Mucosa of rectum (tissue), 2 donors: ENCODE measurements around the gene HAPLN1.
"Not testable (repeated sequence)": the region's sequence is repeated elsewhere in the genome, so short reads cannot be mapped to it uniquely, and the experiment has no call there.

Experiments used
- H3K27ac ChIP-seq, 2 donors: one replicate each; pipeline ENCODE4 v1.7.0; 2013; ENCODE audit warnings: inconsistent platforms in 2 of 2, low read depth in 2 of 2, low read length in 2 of 2
- H3K27me3 ChIP-seq, 2 donors: one replicate each; pipeline ENCODE4 v1.7.0; 2013; ENCODE audit warnings: low read length in 2 of 2; ENCODE audit not compliant: control insufficient read depth in 2 of 2, insufficient read depth in 2 of 2
- H3K36me3 ChIP-seq, 2 donors: one replicate each; pipeline ENCODE4 v1.7.0; 2013; ENCODE audit warnings: low read length in 2 of 2; ENCODE audit not compliant: control insufficient read depth in 2 of 2, insufficient read depth in 2 of 2
- H3K4me1 ChIP-seq, 2 donors: one replicate each; pipeline ENCODE4 v1.7.0; 2013; ENCODE audit warnings: low read length in 2 of 2, mild to moderate bottlenecking in 1 of 2; ENCODE audit not compliant: control insufficient read depth in 2 of 2, insufficient read depth in 2 of 2
- H3K4me3 ChIP-seq, 2 donors: one replicate each; pipeline ENCODE4 v1.7.0; 2013; ENCODE audit warnings: low read length in 2 of 2
- H3K9ac ChIP-seq, 2 donors: one replicate each; pipeline ENCODE4 v1.7.0; 2013; ENCODE audit warnings: low read length in 2 of 2, low read depth in 1 of 2, mild to moderate bottlenecking in 1 of 2
- H3K9me3 ChIP-seq, 2 donors: one replicate each; pipeline ENCODE4 v1.7.0; 2013; ENCODE audit warnings: low read length in 2 of 2; ENCODE audit not compliant: control insufficient read depth in 2 of 2
- donor health status: healthy.
- donor health status: Normal muscosa, but diverticular disease.

The HAPLN1 gene

GRCh38 chr5:83741571-83741970 lies 20.9 kb upstream of the HAPLN1 start:
- H3K9ac ChIP-seq = no peak overlapping the region
- H3K36me3 ChIP-seq = no peaks in the 10 kb centered on the region
- H3K27ac ChIP-seq = no peak overlapping the region
- H3K27me3 ChIP-seq = no peaks in the 10 kb centered on the region
- no peaks in the 10 kb centered on the region for H3K4me1 ChIP-seq
- H3K9me3 ChIP-seq = no peaks in the 10 kb centered on the region
- H3K4me3 ChIP-seq = no peak overlapping the region

GRCh38 chr5:83740741-83741140 lies 20.1 kb upstream of the HAPLN1 start:
- H3K27me3 ChIP-seq = no peaks in the 10 kb centered on the region
- H3K9ac ChIP-seq = no peak overlapping the region
- no peaks in the 10 kb centered on the region for H3K9me3 ChIP-seq
- no peak overlapping the region for H3K27ac ChIP-seq
- H3K4me3 ChIP-seq = no peak overlapping the region
- no peaks in the 10 kb centered on the region for H3K36me3 ChIP-seq
- no peaks in the 10 kb centered on the region for H3K4me1 ChIP-seq

GRCh38 chr5:83736169-83736568 lies 15.5 kb upstream of the HAPLN1 start:
- H3K27ac ChIP-seq, H3K9me3 ChIP-seq, H3K27me3 ChIP-seq, H3K4me1 ChIP-seq, H3K9ac ChIP-seq, H3K36me3 ChIP-seq, H3K4me3 ChIP-seq: not testable (repeated sequence)

GRCh38 chr5:83735058-83735457 lies 14.4 kb upstream of the HAPLN1 start:
- H3K4me1 ChIP-seq = not testable (repeated sequence)

GRCh38 chr5:83731638-83732037 lies 11.0 kb upstream of the HAPLN1 start:
- H3K27me3 ChIP-seq = no peaks in the 10 kb centered on the region
- no peaks in the 10 kb centered on the region for H3K36me3 ChIP-seq
- no peaks in the 10 kb centered on the region for H3K4me1 ChIP-seq
- no peak overlapping the region for H3K9ac ChIP-seq
- no peak overlapping the region for H3K27ac ChIP-seq
- H3K9me3 ChIP-seq = no peaks in the 10 kb centered on the region
- H3K4me3 ChIP-seq = no peak overlapping the region

More at GRCh38 chr5:83735058-83735457, 14.4 kb upstream of the HAPLN1 start:
- not testable (repeated sequence) for H3K27me3 ChIP-seq, H3K36me3 ChIP-seq, H3K27ac ChIP-seq, H3K4me3 ChIP-seq, H3K9ac ChIP-seq, H3K9me3 ChIP-seq

- Histone ChIP-seq H3K36me3 (no peaks in the 10 kb centered on the region), H3K4me3 (no peak overlapping the region), H3K9me3 (no peaks in the 10 kb centered on the region)
These were observed 8.7 kb upstream of the HAPLN1 start for GRCh38 chr5:83729362-83729761.

GRCh38 chr5:83726912-83727311 lies 6.3 kb upstream of the HAPLN1 start:
- no peak overlapping the region for H3K9ac ChIP-seq
- no peaks in the 10 kb centered on the region for H3K36me3 ChIP-seq
- H3K27ac ChIP-seq = no peak overlapping the region
- H3K4me3 ChIP-seq = no peak overlapping the region
- no peaks in the 10 kb centered on the region for H3K9me3 ChIP-seq
- peaks cover 0 to 12% of the 10 kb centered on the region in 2 donors for H3K4me1 ChIP-seq
- H3K27me3 ChIP-seq = no peaks in the 10 kb centered on the region

More at GRCh38 chr5:83729362-83729761, 8.7 kb upstream of the HAPLN1 start:
- Histone ChIP-seq H3K27ac (no peak overlapping the region), H3K4me1 (no peaks in the 10 kb centered on the region), H3K9ac (no peak overlapping the region), H3K27me3 (no peaks in the 10 kb centered on the region)

- H3K4me3 ChIP-seq = no peak overlapping the region
- peaks cover 5 to 18% of the 10 kb centered on the region in 2 donors for H3K4me1 ChIP-seq
- no peaks in the 10 kb centered on the region for H3K36me3 ChIP-seq
- H3K9ac ChIP-seq = no peak overlapping the region
- H3K9me3 ChIP-seq = no peaks in the 10 kb centered on the region
- H3K27ac ChIP-seq = no peak overlapping the region
- H3K27me3 ChIP-seq = peaks cover 5 to 6% of the 10 kb centered on the region in 2 donors
These were observed 4.3 kb upstream of the HAPLN1 start for GRCh38 chr5:83724935-83725334.

- H3K9ac ChIP-seq = no peak overlapping the region
- no peaks in the 10 kb centered on the region for H3K9me3 ChIP-seq
These were observed 3.3 kb upstream of the HAPLN1 start for GRCh38 chr5:83724001-83724400.

GRCh38 chr5:83723031-83723430 lies 2.4 kb upstream of the HAPLN1 start:
- Histone ChIP-seq H3K9ac (no peak overlapping the region), H3K4me1 (peaks cover 5 to 18% of the 10 kb centered on the region in 2 donors), H3K4me3 (no peak overlapping the region), H3K27ac (no peak overlapping the region), H3K9me3 (no peaks in the 10 kb centered on the region), H3K27me3 (peaks cover 5 to 6% of the 10 kb centered on the region in 2 donors), H3K36me3 (no peaks in the 10 kb centered on the region)

More at GRCh38 chr5:83724001-83724400, 3.3 kb upstream of the HAPLN1 start:
- Histone ChIP-seq H3K4me1 (peaks cover 5 to 18% of the 10 kb centered on the region in 2 donors), H3K27ac (no peak overlapping the region), H3K27me3 (peaks cover 5 to 6% of the 10 kb centered on the region in 2 donors), H3K36me3 (no peaks in the 10 kb centered on the region), H3K4me3 (peak overlapping the region in 1 of 2 donors; percentile 41)
